GM12878 (cell line): ENCODE measurements around the gene BORCS5. TPM values are rescaled to one million over a fixed set of nuclear protein-coding genes. Genes with fewer than 3 reads are reported as not detected.

Experiments used
- ATAC-seq: fragments of 200-7000 bp; cut with Tn5 transposase; 3 replicates; pipeline ENCODE4 v1.9.1; 2020; ENCODE audit warnings: mild to moderate bottlenecking, moderate library complexity
- BruUV-seq: library from RNA; stranded (reverse); fragments of 400-500 nt; replicated peaks from 2 replicates; lab custom pipeline; 2021; lab: Mats Ljungman, UMichigan
- CTCF ChIA-PET: fragments of 300-600 bp; sonication (Branson Sonifier 250); formaldehyde crosslinking; extraction: SDS; loops from one replicate; lab custom pipeline; 2021; ENCODE audit warnings: inconsistent platforms; lab: Yijun Ruan, JAX
- POLR2A ChIA-PET: fragments of 350-600 bp; formaldehyde crosslinking; extraction: SDS; loops from one replicate; lab custom pipeline; 2021; ENCODE audit warnings: inconsistent platforms; lab: Charles Lee
- RAD21 ChIA-PET: fragments of 300-600 bp; sonication (Branson Sonifier 250); formaldehyde crosslinking; loops from one replicate; lab custom pipeline; 2023; ENCODE audit warnings: antibody characterized with exemption; ENCODE audit not compliant: unreplicated experiment; lab: Charles Lee
- SMC1A ChIA-PET: fragments of 300-600 bp; sonication (Branson Sonifier 250); formaldehyde crosslinking; loops from one replicate; lab custom pipeline; 2023; ENCODE audit not compliant: unreplicated experiment, uncharacterized antibody; lab: Charles Lee
- DNase-seq: peaks from one replicate; pipeline ENCODE4 v3.0.0-alpha.2; 2011; ENCODE audit warnings: low read depth, low spot score
- FAIRE-seq: peaks from 3 replicates; lab custom pipeline; 2011; peaks lifted over from hg19 to GRCh38; lab: Jason Lieb, UNC
- H2AFZ ChIP-seq: 2 replicates; pipeline ENCODE4 v1.6.0; 2011; ENCODE audit warnings: low read depth, low read length, control low read depth; ENCODE audit not compliant: control insufficient read depth
- H3K27ac ChIP-seq: 2 replicates; pipeline ENCODE4 v1.5.1; 2011; ENCODE audit warnings: control low read depth; ENCODE audit not compliant: control insufficient read depth, insufficient read depth
- H3K27me3 ChIP-seq, 2 experiments: replicated peaks in 1 of 2; 2 replicates each; pipeline versions ENCODE4 v1.6.0 to v1.6.1; 2011; ENCODE audit warnings: low read length in 1 of 2; ENCODE audit not compliant: control insufficient read depth in 2 of 2, insufficient read depth in 2 of 2
- H3K36me3 ChIP-seq, 2 experiments: 2 replicates each; pipeline ENCODE4 v1.5.1; 2011; ENCODE audit warnings: low read length in 1 of 2; ENCODE audit not compliant: control insufficient read depth in 2 of 2, insufficient read depth in 2 of 2
- H3K4me1 ChIP-seq: 2 replicates; pipeline ENCODE4 v1.6.1; 2011; ENCODE audit warnings: mild to moderate bottlenecking, low read length, moderate library complexity, mixed read lengths; ENCODE audit not compliant: control insufficient read depth, insufficient read depth
- H3K4me2 ChIP-seq: 2 replicates; pipeline ENCODE4 v1.6.0; 2011; ENCODE audit warnings: control low read depth; ENCODE audit not compliant: control insufficient read depth, insufficient read depth
- H3K4me3 ChIP-seq: fragments of 200-600 bp; sonication (generic); 2 replicates; pipeline ENCODE4 v1.5.1; 2016
- H3K79me2 ChIP-seq: 2 replicates; pipeline ENCODE4 v1.6.0; 2011; ENCODE audit warnings: low read length; ENCODE audit not compliant: control insufficient read depth, insufficient read depth
- H3K9ac ChIP-seq: 2 replicates; pipeline ENCODE4 v1.8.0; 2011; ENCODE audit warnings: low read length, control low read depth, mixed read lengths; ENCODE audit not compliant: control insufficient read depth, insufficient read depth
- H3K9me3 ChIP-seq: replicated peaks from 3 replicates; pipeline ENCODE4 v1.5.1; 2011; ENCODE audit warnings: mild to moderate bottlenecking, low read length; ENCODE audit not compliant: control insufficient read depth, insufficient read depth
- H4K20me1 ChIP-seq: 2 replicates; pipeline ENCODE4 v1.6.0; 2011; ENCODE audit not compliant: control insufficient read depth, insufficient read depth
- MYC ChIP-seq: IDR thresholded peaks from 2 replicates; pipeline ENCODE4 v1.6.1; 2011; ENCODE audit warnings: mild to moderate bottlenecking, low read length, moderate library complexity, inconsistent platforms; ENCODE audit not compliant: insufficient read depth, insufficient replicate concordance, insufficient read length, severe bottlenecking
- SMAD1 ChIP-seq: fragments of 450-650 bp; IDR thresholded peaks from 2 replicates; pipeline ENCODE4 v1.6.1; 2018; ENCODE audit warnings: mild to moderate bottlenecking, low read depth; ENCODE audit not compliant: partially characterized antibody
- ZZZ3 ChIP-seq: IDR thresholded peaks from 2 replicates; pipeline ENCODE4 v1.6.1; 2011; ENCODE audit warnings: low read depth; ENCODE audit not compliant: control insufficient read depth, insufficient read length
- WGBS: methylation state at CpG from one replicate; pipeline ENCODE4 v1.1.6; 2016; ENCODE audit warnings: low lambda C conversion rate; ENCODE audit not compliant: insufficient replicate concordance, insufficient coverage; ENCODE audit errors: missing lambda C conversion rate; 5-methylcytosine and 5-hydroxymethylcytosine counted together
- in situ Hi-C: fragments of 300-500 bp; cut with MboI; formaldehyde crosslinking; loops from 9 replicates; pipeline ENCODE4 v1.14.3; 2018; ENCODE audit warnings: mixed read lengths
- intact Hi-C: fragments of 100-400 bp; cut with micrococcal nuclease; formaldehyde crosslinking; loops from one replicate; pipeline ENCODE4 v1.14.2; 2022; ENCODE audit not compliant: unreplicated experiment
- polyA plus RNA-seq, 11 experiments: library from polyadenylated mRNA; depleted of rRNA in 4 of 11; unstranded in 6 of 11; stranded (reverse) in 5 of 11; fragments of >200 nt; fragmentation: Nextera tagmentation in 4 of 11; fragmentation: Illumina TruSeq in 1 of 11; extraction: Ambion mirVana in 4 of 11; extraction: Trizol in 1 of 11; gene quantifications; 1 replicate in 1 of 11; 2 replicates in 10 of 11; pipeline versions ENCODE4 v1.2.1 to v1.2.3, GENCODE V29; 2011 to 2016; ENCODE audit warnings: inconsistent platforms in 2 of 11, missing spikeins in 2 of 11, low read depth in 1 of 11
- total RNA-seq, 4 experiments: library from RNA; depleted of rRNA in 3 of 4; stranded (reverse); fragments of >200 nt in 3 of 4; fragmentation: Illumina TruSeq in 1 of 4; extraction: Trizol in 1 of 4; gene quantifications; 2 replicates each; pipeline versions ENCODE4 v1.2.1 to v1.2.3, GENCODE V29; 2013 to 2021
- TF ChIP-seq, protein P1 (sequence below): IDR thresholded peaks from 2 replicates; pipeline ENCODE4 v1.6.1; 2012; ENCODE audit warnings: low read depth, low read length, improper control_type of control experiment

BORCS5 gene
- total and polyA plus RNA-seq, 10 of the 15 experiments (the other 5 are each of a cell fraction or from before 2014, with no cell fraction given), result 1.4 to 39.7 (median 16.1) TPM

DNA sequence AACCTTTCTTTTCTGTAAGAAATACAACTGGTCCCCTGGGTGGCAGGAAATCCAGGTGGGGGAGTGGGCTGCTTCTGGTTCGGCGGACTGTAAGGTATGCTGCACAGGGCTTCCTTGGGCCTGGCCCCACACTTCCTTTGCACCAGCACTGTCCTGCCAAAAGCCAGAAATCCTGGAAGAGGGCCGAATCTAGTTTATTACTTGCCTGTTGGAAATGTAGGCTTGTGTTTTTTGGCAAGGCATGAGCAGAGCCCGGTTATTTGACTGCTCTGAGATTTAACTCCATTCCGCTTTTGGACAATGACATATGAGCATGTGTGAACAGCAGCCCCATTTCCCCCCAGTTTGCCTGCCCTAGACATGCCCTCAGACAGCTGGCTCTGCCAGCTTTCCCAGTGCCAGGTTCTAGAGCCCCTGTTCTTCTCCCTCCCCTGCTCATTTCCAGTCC lies 86.6 kb downstream of the BORCS5 start:
- no peaks in the 10 kb centered on the region for H3K9me3 ChIP-seq
- FAIRE-seq (no peak), ATAC-seq (no peak), DNase-seq (no peak)
- H3K9ac ChIP-seq, result no peak overlapping the region
- H4K20me1 ChIP-seq, result no peaks in the 10 kb centered on the region
- in situ Hi-C loops (no loop called here), intact Hi-C loops (no loop called here)
- H2AFZ ChIP-seq, result no peak overlapping the region
- WGBS, result 100% methylated on average over 5 of the region's 5 CpGs
- SMC1A ChIA-PET, result interaction anchor here (1.0 to 3.5 kb wide), 5 partner anchors 9 to 30 kb away, joined by 3 to 15 read pairs (median 5); no protein-coding TSS in a partner anchor
- CTCF ChIA-PET, result no interaction called here
- H3K4me1 ChIP-seq, result no peaks in the 10 kb centered on the region
- RAD21 ChIA-PET, result interaction anchor here (1.8 kb wide), 1 partner anchor 12 kb away, joined by 4 read pairs; no protein-coding TSS in a partner anchor
- no peaks in the 10 kb centered on the region for H3K27me3 ChIP-seq
- no peaks in the 10 kb centered on the region for H3K36me3 ChIP-seq
- TF ChIP-seq MYC (no peak), SMAD1 (no peak), ZZZ3 (no peak)
- TF ChIP-seq, protein P1, sequence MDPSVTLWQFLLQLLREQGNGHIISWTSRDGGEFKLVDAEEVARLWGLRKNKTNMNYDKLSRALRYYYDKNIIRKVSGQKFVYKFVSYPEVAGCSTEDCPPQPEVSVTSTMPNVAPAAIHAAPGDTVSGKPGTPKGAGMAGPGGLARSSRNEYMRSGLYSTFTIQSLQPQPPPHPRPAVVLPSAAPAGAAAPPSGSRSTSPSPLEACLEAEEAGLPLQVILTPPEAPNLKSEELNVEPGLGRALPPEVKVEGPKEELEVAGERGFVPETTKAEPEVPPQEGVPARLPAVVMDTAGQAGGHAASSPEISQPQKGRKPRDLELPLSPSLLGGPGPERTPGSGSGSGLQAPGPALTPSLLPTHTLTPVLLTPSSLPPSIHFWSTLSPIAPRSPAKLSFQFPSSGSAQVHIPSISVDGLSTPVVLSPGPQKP, result no peak
- H3K79me2 ChIP-seq, result no peaks in the 10 kb centered on the region
- H3K27ac ChIP-seq, result no peak overlapping the region
- BruUV-seq, result no TSS peak
- POLR2A ChIA-PET, result no interaction called here
- H3K4me2 ChIP-seq, result no peak overlapping the region
- no peak overlapping the region for H3K4me3 ChIP-seq
